T-cell (primary cell): ENCODE measurements around the gene TLL1. TPM values are rescaled to one million over a fixed set of nuclear protein-coding genes. Genes with fewer than 3 reads are reported as not detected.

Source experiments
- ATAC-seq, 4 experiments: fragments of 200-7000 bp in 3 of 4; fragments of 150-1000 bp in 1 of 4; cut with Tn5 transposase; replicated peaks in 1 of 4; 1 replicate in 3 of 4; 2 replicates in 1 of 4; pipeline ENCODE4 v1.10.0; 2021; ENCODE audit warnings: moderate library complexity in 3 of 4, mild to moderate bottlenecking in 2 of 4, moderate number of reproducible peaks in 1 of 4
- CTCF ChIA-PET, 2 donors: fragments of 300-600 bp; sonication (Branson Sonifier 250); formaldehyde crosslinking; loops; one replicate each; lab custom pipeline; 2022; ENCODE audit warnings: antibody characterized with exemption in 2 of 2; lab: Charles Lee
- POLR2A ChIA-PET, 2 donors: fragments of 300-600 bp; sonication (Branson Sonifier 250); formaldehyde crosslinking; loops; one replicate each; lab custom pipeline; 2022; ENCODE audit warnings: antibody characterized with exemption in 2 of 2; lab: Charles Lee
- DNase-seq, 35 experiments: peaks; one replicate each; pipeline versions ENCODE4 v3.0.0 to v3.0.0-alpha.2; 2013 to 2023
- H3K27ac ChIP-seq: one replicate; pipeline ENCODE4 v1.5.1; 2013; ENCODE audit warnings: low read length
- H3K27me3 ChIP-seq, 2 experiments: replicated peaks in 1 of 2; 1 replicate in 1 of 2; 2 replicates in 1 of 2; pipeline versions ENCODE4 v1.6.1 to v1.7.0; 2013; ENCODE audit warnings: low read length in 1 of 2, mixed read lengths in 1 of 2; ENCODE audit not compliant: control insufficient read depth in 2 of 2, insufficient read depth in 2 of 2; ENCODE audit errors: extremely low read depth in 1 of 2
- H3K36me3 ChIP-seq, 2 donors: 1 replicate in 1 of 2; 2 replicates in 1 of 2; pipeline versions ENCODE4 v1.6.1 to v1.7.0; 2013; ENCODE audit warnings: low read length in 1 of 2; ENCODE audit not compliant: control insufficient read depth in 2 of 2, insufficient read depth in 1 of 2; ENCODE audit errors: extremely low read depth in 1 of 2
- H3K4me1 ChIP-seq, 2 experiments: 1 replicate in 1 of 2; 2 replicates in 1 of 2; pipeline versions ENCODE4 v1.6.1 to v1.7.0; 2013; ENCODE audit warnings: low read length in 2 of 2, mixed read lengths in 1 of 2; ENCODE audit not compliant: insufficient read depth in 2 of 2, control insufficient read depth in 1 of 2; ENCODE audit errors: extremely low read depth in 1 of 2
- H3K4me3 ChIP-seq, 2 donors: 1 replicate in 1 of 2; 2 replicates in 1 of 2; pipeline versions ENCODE4 v1.5.1 to v1.7.0; 2013; ENCODE audit warnings: mild to moderate bottlenecking in 2 of 2, low read length in 1 of 2, moderate library complexity in 1 of 2; ENCODE audit not compliant: control insufficient read depth in 1 of 2; ENCODE audit errors: extremely low read depth in 1 of 2
- H3K9me3 ChIP-seq: 2 replicates; pipeline ENCODE4 v1.7.0; 2013
- H3K27ac Mint-ChIP-seq, 2 donors: one replicate each; pipeline ENCODE4 v1.8.0; 2020 to 2021; ENCODE audit warnings: mild to moderate bottlenecking in 2 of 2, mixed read lengths in 2 of 2
- H3K27me3 Mint-ChIP-seq, 2 donors: one replicate each; pipeline ENCODE4 v1.8.0; 2021 to 2022; ENCODE audit warnings: mixed read lengths in 2 of 2
- H3K36me3 Mint-ChIP-seq: one replicate; pipeline ENCODE4 v1.8.0; 2021; ENCODE audit warnings: mixed read lengths
- H3K4me1 Mint-ChIP-seq, 3 donors: one replicate each; pipeline ENCODE4 v1.8.0; 2020 to 2022; ENCODE audit warnings: mixed read lengths in 3 of 3, mild to moderate bottlenecking in 1 of 3
- H3K4me3 Mint-ChIP-seq, 3 donors: one replicate each; pipeline ENCODE4 v1.8.0; 2020 to 2022; ENCODE audit warnings: mild to moderate bottlenecking in 3 of 3, mixed read lengths in 3 of 3, moderate library complexity in 3 of 3
- H3K9me3 Mint-ChIP-seq, 3 donors: one replicate each; pipeline ENCODE4 v1.8.0; 2020 to 2022; ENCODE audit warnings: mixed read lengths in 3 of 3
- WGBS: methylation state at CpG from one replicate; pipeline ENCODE4 v1.1.5; 2013; ENCODE audit warnings: missing lambda C conversion rate; ENCODE audit not compliant: insufficient coverage; 5-methylcytosine and 5-hydroxymethylcytosine counted together
- total RNA-seq, 35 experiments: library from RNA in 6 of 35; stranded (reverse) in 6 of 35; fragments of 120-200 nt in 1 of 35; gene quantifications; one replicate each; pipeline versions ENCODE4 v1.2.1 to v1.2.4 and lab custom pipeline; 2013 to 2026

The TLL1 gene
- total RNA-seq, 5 donors from 2014 or later (not counting 1 experiment from before 2014, with no cell fraction given): not detected

DNA sequence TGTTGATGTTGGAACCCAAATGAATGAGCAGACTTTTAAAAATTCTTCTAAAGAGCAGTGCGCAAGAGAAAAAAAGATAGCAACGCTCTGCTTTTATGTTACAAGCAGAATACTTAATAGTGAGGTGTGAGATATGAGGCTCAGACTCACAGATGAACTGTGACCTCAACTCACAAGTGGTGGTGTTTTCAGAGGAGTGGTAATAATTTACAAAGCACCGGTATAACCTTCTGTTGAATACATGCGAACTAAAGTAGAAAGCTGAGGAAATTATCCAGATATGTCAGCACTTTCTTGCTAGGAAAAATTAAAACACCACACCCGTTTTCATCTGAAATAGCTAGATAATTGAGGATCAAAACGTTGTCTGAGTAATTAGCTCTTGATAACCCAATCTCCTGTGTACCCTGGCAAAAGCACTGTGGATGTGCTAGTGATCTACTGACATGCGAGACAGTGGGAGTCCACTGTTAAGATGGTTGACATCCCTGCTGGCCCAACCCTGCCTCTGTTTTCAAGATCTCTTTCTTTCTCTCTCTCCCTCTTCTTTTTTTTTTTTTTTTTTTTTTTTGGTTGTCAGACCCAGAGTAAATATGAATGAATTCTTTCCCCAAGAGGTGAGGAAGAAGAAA lies 6.9 kb upstream of the TLL1 start:
- no peak overlapping the region for H3K27ac ChIP-seq
- WGBS: no CpG with 5 or more reads among the region's 7 CpGs
- peaks cover 0 to 5% of the 10 kb centered on the region in 2 donors for H3K27me3 Mint-ChIP-seq
- H3K9me3 Mint-ChIP-seq: no peaks in the 10 kb centered on the region
- no peaks in the 10 kb centered on the region for H3K9me3 ChIP-seq
- H3K4me3 ChIP-seq: no peak overlapping the region
- H3K27me3 ChIP-seq: peaks cover 0 to 2% of the 10 kb centered on the region in 2 experiments
- ATAC-seq (no peak), DNase-seq (no peak)
- ChIA-PET POLR2A (no interaction called here), CTCF (interaction anchor here in 1 of 2 donors (0.7 kb wide), 1 partner anchor 14 kb away, joined by 3 read pairs; no protein-coding TSS in a partner anchor)
- H3K27ac Mint-ChIP-seq: no peak overlapping the region
- no peaks in the 10 kb centered on the region for H3K4me1 Mint-ChIP-seq
- no peaks in the 10 kb centered on the region for H3K4me1 ChIP-seq
- no peak overlapping the region for H3K4me3 Mint-ChIP-seq
- no peaks in the 10 kb centered on the region for H3K36me3 ChIP-seq
- H3K36me3 Mint-ChIP-seq: no peaks in the 10 kb centered on the region

DNA sequence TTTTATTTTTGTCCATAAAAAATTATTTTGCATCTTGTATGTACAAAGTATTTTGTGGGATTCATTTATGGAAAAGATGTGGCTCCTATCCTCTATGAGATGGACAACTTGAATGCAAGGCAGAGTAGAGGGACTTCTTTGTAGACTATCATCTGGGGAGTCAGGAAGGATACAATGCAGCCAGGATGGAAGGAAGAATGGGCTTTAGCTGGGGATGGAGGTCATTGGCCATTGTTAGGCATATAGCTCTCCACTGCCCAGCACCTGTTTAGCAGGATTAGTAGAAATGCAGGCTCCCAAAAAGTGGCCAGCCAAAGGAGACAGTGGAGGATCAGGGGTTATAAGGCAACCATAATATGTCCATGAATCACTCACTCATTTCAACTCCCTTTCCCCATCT lies 5.1 kb upstream of the TLL1 start:
- Histone ChIP-seq H3K27ac (no peak overlapping the region), H3K36me3 (no peaks in the 10 kb centered on the region), H3K4me1 (no peaks in the 10 kb centered on the region), H3K4me3 (no peak overlapping the region), H3K27me3 (peaks cover 7 to 9% of the 10 kb centered on the region in 2 experiments), H3K9me3 (no peaks in the 10 kb centered on the region)
- no peak for DNase-seq
- Mint-ChIP-seq H3K36me3 (no peaks in the 10 kb centered on the region), H3K4me3 (no peak overlapping the region), H3K9me3 (no peaks in the 10 kb centered on the region), H3K27me3 (peaks cover 15% of the 10 kb centered on the region in 2 donors), H3K4me1 (peaks cover 0 to 3% (median 1%) of the 10 kb centered on the region in 3 donors), H3K27ac (no peak overlapping the region)
- CTCF ChIA-PET: interaction anchor here in 1 of 2 donors (0.7 kb wide), 1 partner anchor 13 kb away, joined by 5 read pairs; no protein-coding TSS in a partner anchor
- no peak for ATAC-seq
- POLR2A ChIA-PET: no interaction called here

DNA sequence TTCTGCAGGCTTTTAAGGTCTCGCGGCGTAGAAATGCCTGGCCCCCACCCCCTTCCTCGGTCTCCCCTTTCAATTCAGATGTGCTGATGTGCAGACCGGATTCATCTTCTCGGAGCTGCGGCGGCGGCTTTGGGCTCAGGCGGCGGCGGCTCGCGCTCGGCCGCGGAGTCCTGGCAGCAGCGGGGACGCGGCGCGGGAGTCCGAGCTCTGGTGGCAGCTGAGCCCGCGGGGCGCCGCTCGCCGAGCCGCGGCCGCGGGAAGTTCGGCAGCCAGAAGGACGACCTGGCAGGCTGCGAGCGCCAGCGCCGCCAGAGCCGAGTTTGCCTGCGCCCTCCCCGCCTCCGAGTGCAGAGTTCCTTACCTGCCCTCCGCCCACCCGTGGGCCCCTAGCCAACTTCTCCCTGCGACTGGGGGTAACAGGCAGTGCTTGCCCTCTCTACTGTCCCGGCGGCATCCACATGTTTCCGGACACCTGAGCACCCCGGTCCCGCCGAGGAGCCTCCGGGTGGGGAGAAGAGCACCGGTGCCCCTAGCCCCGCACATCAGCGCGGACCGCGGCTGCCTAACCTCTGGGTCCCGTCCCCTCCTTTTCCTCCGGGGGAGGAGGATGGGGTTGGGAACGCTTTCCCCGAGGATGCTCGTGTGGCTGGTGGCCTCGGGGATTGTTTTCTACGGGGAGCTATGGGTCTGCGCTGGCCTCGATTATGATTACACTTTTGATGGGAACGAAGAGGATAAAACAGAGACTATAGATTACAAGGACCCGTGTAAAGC lies 448 bp downstream of the TLL1 start:
- H3K9me3 Mint-ChIP-seq: no peaks in the 10 kb centered on the region
- Histone ChIP-seq H3K9me3 (no peaks in the 10 kb centered on the region), H3K4me3 (no peak overlapping the region), H3K27ac (no peak overlapping the region), H3K36me3 (no peaks in the 10 kb centered on the region), H3K4me1 (peaks cover 0 to 10% of the 10 kb centered on the region in 2 experiments), H3K27me3 (peaks cover 18 to 27% of the 10 kb centered on the region in 2 experiments)
- ChIA-PET POLR2A (no interaction called here), CTCF (no interaction called here)
- H3K27ac Mint-ChIP-seq: no peak overlapping the region
- DNase-seq: no peak
- peak overlapping the region in 2 of 3 donors; percentile 17 to 41 for H3K4me3 Mint-ChIP-seq
- peaks cover 42 to 45% of the 10 kb centered on the region in 2 donors for H3K27me3 Mint-ChIP-seq
- H3K4me1 Mint-ChIP-seq: peaks cover 0 to 14% (median 9%) of the 10 kb centered on the region in 3 donors
- 4% methylated on average over 66 of the region's 70 CpGs for WGBS
- ATAC-seq: no peak
- no peaks in the 10 kb centered on the region for H3K36me3 Mint-ChIP-seq

DNA sequence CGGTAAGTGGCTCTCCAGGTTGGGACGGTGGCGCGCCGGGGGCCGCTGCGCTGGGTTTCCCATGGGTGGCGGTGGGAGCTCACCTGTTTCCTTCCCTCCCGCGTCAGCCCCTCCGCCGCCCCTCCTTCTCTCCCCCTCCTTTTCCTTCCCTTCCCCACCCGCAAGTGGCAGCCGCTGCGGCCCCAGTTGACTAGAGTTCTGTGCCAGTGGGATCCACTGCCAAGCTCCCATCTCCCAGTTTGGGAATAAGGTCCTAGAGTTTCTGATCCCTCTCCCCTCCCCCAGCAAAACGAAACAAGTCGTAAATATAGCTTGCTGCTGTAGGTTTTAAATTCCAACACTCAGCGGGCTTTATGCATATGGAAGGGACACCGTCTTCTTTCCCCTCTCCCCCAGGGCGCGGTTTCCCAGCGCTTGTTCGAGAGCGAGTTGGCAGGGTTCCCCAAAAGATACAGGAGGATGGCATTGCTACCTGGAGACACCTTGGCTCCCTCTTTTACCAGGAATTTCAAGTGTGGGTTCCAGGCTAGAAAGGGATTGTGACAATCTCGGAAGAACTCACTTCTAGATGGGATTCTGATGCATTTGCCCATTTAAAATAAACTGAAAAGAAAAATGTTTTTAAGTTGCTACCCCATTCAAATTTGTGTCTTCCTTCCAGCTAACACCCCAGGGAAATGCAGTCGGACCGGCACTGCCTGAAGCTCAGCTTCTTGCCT lies 1.2 kb downstream of the TLL1 start:
- H3K4me3 ChIP-seq: no peak overlapping the region
- H3K9me3 ChIP-seq: no peaks in the 10 kb centered on the region
- H3K27ac Mint-ChIP-seq: no peak overlapping the region
- POLR2A ChIA-PET: no interaction called here
- no peaks in the 10 kb centered on the region for H3K36me3 Mint-ChIP-seq
- WGBS: 5% methylated on average over 9 of the region's 27 CpGs
- H3K36me3 ChIP-seq: no peaks in the 10 kb centered on the region
- DNase-seq (no peak), ATAC-seq (no peak)
- peak overlapping the region in 1 of 3 donors; percentile 41 for H3K4me3 Mint-ChIP-seq
- peaks cover 18 to 27% of the 10 kb centered on the region in 2 experiments for H3K27me3 ChIP-seq
- peaks cover 0 to 10% of the 10 kb centered on the region in 2 experiments for H3K4me1 ChIP-seq
- no peak overlapping the region for H3K27ac ChIP-seq
- H3K9me3 Mint-ChIP-seq: no peaks in the 10 kb centered on the region
- peaks cover 0 to 14% (median 9%) of the 10 kb centered on the region in 3 donors for H3K4me1 Mint-ChIP-seq
- CTCF ChIA-PET: no interaction called here
- peaks cover 42 to 45% of the 10 kb centered on the region in 2 donors for H3K27me3 Mint-ChIP-seq

DNA sequence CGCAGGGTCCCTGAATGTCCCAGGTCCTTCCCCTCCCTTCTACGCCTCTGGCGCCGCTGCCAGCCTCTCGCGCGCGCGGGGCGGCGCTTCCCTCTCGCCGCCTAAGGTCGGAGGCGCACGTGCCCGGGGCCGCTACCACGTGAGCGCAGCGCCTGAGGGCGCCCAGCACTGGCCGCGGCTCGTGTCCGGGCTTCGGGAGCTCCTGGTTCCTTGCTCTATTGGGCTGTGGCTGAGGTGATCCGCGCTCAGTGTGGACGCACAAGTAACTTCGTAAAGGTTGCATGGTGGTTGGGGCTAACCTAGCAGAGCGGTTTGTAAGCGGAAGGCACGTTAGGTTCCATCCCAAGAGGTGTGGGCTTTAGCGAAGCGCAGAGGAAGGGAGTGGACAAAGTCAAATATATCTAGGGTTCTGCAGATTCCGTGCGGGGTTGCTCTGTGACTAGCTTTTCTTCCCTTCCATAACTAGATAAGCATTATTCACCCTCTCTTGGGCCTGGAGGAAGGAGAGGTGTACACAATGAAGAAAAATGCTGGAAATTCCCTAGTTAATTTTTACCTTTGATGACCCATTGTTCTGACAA lies 1.8 kb downstream of the TLL1 start:
- ChIA-PET CTCF (no interaction called here), POLR2A (no interaction called here)
- Mint-ChIP-seq H3K27me3 (peaks cover 42% of the 10 kb centered on the region in 2 donors), H3K4me1 (peaks cover 0 to 14% (median 9%) of the 10 kb centered on the region in 3 donors), H3K36me3 (no peaks in the 10 kb centered on the region), H3K9me3 (no peaks in the 10 kb centered on the region), H3K4me3 (no peak overlapping the region), H3K27ac (no peak overlapping the region)
- Histone ChIP-seq H3K9me3 (no peaks in the 10 kb centered on the region), H3K36me3 (no peaks in the 10 kb centered on the region), H3K4me1 (peaks cover 0 to 10% of the 10 kb centered on the region in 2 experiments), H3K27me3 (peaks cover 18 to 27% of the 10 kb centered on the region in 2 experiments), H3K4me3 (no peak overlapping the region), H3K27ac (no peak overlapping the region)
- DNase-seq (no peak), ATAC-seq (no peak)
- 7% methylated on average over 19 of the region's 38 CpGs for WGBS

DNA sequence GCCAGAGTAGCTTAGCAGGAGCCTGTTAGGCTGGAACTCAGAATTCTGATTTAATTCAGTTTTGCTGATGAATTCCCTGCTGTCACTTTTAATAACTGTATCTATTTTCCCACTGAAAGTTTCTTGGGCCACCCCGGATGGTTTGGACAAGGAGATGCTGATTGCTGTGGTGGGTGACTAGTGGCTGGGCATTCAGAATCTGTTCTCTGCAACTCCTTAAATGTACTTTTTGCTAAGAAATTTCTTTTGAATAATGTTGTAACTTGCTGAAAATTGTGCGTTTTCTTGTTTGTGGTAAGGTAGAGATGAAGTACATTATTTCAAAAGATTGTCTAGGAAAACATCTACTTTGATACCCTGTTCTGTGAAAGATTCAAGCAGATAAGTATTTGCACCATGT lies 2.4 kb downstream of the TLL1 start:
- WGBS: no CpG with 5 or more reads among the region's 2 CpGs
- H3K27ac Mint-ChIP-seq: peak overlapping the region in 1 of 2 donors; percentile 43
- CTCF ChIA-PET: no interaction called here
- no peaks in the 10 kb centered on the region for H3K9me3 Mint-ChIP-seq
- no peak overlapping the region for H3K4me3 Mint-ChIP-seq
- H3K27ac ChIP-seq: no peak overlapping the region
- H3K4me1 ChIP-seq: peaks cover 0 to 10% of the 10 kb centered on the region in 2 experiments
- peaks cover 18 to 27% of the 10 kb centered on the region in 2 experiments for H3K27me3 ChIP-seq
- no peaks in the 10 kb centered on the region for H3K36me3 Mint-ChIP-seq
- H3K27me3 Mint-ChIP-seq: peaks cover 40 to 42% of the 10 kb centered on the region in 2 donors
- H3K36me3 ChIP-seq: no peaks in the 10 kb centered on the region
- no peaks in the 10 kb centered on the region for H3K9me3 ChIP-seq
- peaks cover 0 to 14% (median 9%) of the 10 kb centered on the region in 3 donors for H3K4me1 Mint-ChIP-seq
- ATAC-seq (no peak), DNase-seq (no peak)
- POLR2A ChIA-PET: no interaction called here
- H3K4me3 ChIP-seq: no peak overlapping the region
